Fibroblast of the aortic adventitia (primary cell): ENCODE data around the gene OPN4. TPM values are rescaled to one million over a fixed set of nuclear protein-coding genes. Genes with fewer than 3 reads are reported as not detected.

Source experiments
- DNase-seq: peaks from one replicate; pipeline ENCODE4 v3.0.0-alpha.2; 2010; ENCODE audit warnings: low read depth
- H3K4me3 ChIP-seq: 2 replicates; pipeline ENCODE4 v1.5.1; 2011; ENCODE audit warnings: low read depth, mild to moderate bottlenecking, control low read depth, low read length, moderate library complexity
- total RNA-seq: library from RNA; depleted of rRNA; stranded (reverse); fragments of >200 nt; gene quantifications from 2 replicates; pipeline ENCODE4 v1.2.3, GENCODE V29; 2012; ENCODE audit warnings: low replicate concordance
- TF ChIP-seq, protein P1 (sequence below): IDR thresholded peaks from 2 replicates; pipeline ENCODE4 v1.5.1; 2011; ENCODE audit warnings: mild to moderate bottlenecking, low read length, control low read depth, inconsistent platforms; ENCODE audit not compliant: insufficient read depth

Gene OPN4
- total RNA-seq, 1 donor = not detected

GRCh38 chr10:86671985-86672710 lies 17.8 kb downstream of the OPN4 start:
- H3K4me3 ChIP-seq = no peak overlapping the region
- TF ChIP-seq, protein P1, sequence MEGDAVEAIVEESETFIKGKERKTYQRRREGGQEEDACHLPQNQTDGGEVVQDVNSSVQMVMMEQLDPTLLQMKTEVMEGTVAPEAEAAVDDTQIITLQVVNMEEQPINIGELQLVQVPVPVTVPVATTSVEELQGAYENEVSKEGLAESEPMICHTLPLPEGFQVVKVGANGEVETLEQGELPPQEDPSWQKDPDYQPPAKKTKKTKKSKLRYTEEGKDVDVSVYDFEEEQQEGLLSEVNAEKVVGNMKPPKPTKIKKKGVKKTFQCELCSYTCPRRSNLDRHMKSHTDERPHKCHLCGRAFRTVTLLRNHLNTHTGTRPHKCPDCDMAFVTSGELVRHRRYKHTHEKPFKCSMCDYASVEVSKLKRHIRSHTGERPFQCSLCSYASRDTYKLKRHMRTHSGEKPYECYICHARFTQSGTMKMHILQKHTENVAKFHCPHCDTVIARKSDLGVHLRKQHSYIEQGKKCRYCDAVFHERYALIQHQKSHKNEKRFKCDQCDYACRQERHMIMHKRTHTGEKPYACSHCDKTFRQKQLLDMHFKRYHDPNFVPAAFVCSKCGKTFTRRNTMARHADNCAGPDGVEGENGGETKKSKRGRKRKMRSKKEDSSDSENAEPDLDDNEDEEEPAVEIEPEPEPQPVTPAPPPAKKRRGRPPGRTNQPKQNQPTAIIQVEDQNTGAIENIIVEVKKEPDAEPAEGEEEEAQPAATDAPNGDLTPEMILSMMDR = no peak
- DNase-seq = no peak

DNA sequence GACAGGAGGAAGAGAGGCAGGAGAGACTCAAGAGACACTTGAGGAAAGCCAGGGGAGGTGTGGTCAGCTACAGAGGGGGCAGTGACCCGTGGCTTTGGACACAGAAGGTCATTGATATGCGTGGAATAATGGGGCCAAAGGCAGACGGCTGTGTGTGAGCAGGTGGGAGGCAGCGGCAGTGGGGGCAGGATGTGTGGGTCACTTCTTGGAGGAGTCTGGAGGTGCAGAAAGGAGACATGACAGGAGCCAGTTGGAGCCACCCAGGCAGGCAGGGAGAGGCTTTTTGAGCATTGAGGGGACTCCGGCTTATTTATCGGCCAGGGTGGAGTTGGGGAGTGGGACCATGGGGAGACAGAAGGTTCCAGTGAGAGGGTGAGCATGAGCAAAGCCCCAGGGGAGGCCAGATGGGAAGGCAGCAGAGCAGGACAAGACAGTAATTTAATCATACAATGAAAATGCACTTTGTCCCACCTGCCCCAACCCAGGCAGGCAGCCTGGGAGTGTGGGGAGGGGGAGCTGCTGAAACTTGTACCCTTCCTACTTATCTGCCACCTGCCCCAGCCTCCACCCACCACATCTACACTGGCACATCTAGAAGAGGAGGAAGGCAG lies 19.0 kb downstream of the OPN4 start:
- no peak overlapping the region for H3K4me3 ChIP-seq

GRCh38 chr10:86673827-86674581 lies 19.7 kb downstream of the OPN4 start:
- DNase-seq = no peak
- TF ChIP-seq, protein P1 = no peak
- no peak overlapping the region for H3K4me3 ChIP-seq

More for the DNA sequence above, 19.0 kb downstream of the OPN4 start:
- TF ChIP-seq, protein P1 = no peak
- DNase-seq = no peak

DNA sequence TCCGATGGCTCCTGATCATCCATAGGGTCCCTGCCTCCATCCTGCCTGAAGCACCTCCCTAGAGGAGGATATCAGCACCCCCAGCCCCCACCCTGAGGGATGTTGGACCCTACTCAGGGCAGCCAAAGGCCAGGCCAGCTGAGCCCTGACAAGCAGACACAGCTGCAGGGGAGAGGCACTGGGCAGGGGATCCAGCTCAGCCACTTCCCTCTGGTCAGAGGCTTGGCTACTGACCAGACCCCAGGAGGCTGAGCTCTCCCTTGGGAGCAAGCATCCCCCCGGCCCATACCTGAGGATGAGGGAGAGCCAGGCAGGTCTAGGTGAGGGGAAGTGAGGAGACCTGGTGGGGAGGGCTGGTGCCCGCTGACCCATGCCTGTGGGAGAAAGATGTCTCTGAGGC lies 20.6 kb downstream of the OPN4 start:
- TF ChIP-seq, protein P1 = no peak
- DNase-seq = no peak

DNA sequence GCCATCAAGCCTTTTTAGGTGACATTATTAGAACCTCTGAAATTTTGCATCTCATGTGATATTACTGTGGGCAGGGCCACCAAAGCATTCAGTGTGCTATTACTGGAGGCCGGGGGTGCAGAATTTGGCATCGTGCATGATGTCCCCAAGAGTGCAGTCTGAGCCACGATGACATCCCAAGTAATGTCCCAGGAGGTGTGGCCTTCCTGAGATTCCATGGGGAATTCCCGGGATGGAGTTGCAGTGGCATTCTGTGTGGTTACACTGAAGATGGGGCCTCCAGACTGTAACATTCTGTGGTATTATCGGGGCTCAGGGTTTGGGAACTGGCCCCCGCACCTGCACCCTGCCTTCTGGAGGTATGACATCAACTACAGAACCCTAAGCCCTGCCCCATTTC lies 23.0 kb downstream of the OPN4 start:
- no peak overlapping the region for H3K4me3 ChIP-seq
- no peak for DNase-seq
- TF ChIP-seq, protein P1 = no peak

More for the DNA sequence above, 20.6 kb downstream of the OPN4 start:
- H3K4me3 ChIP-seq = no peak overlapping the region

GRCh38 chr10:86678999-86679792 lies 24.8 kb downstream of the OPN4 start:
- no peak overlapping the region for H3K4me3 ChIP-seq
- TF ChIP-seq, protein P1 = no peak
- DNase-seq = no peak
